Kidney (tissue), 14 donors: Measurements from ENCODE around the gene ZMYND8. TPM values are rescaled to one million over a fixed set of nuclear protein-coding genes. Genes with fewer than 3 reads are reported as not detected.
A peak's percentile ranks its signal among the peaks of the same experiment; 100 is the strongest.
"Not testable (repeated sequence)": the region's sequence is repeated elsewhere in the genome, so short reads cannot be mapped to it uniquely, and the experiment has no call there.

Experiments
- DNase-seq, 5 donors: peaks; one replicate each; pipeline ENCODE4 v3.0.0-alpha.2; 2013 to 2020
- FAIRE-seq: peaks from 2 replicates; lab custom pipeline; 2012; peaks lifted over from hg19 to GRCh38; lab: Jason Lieb, UNC
- H3K27ac ChIP-seq, 2 donors: one replicate each; pipeline ENCODE4 v1.7.0; 2013; ENCODE audit warnings: low read depth in 2 of 2, low read length in 2 of 2, inconsistent platforms in 1 of 2
- H3K27me3 ChIP-seq: one replicate; pipeline ENCODE4 v1.7.1; 2013; ENCODE audit warnings: low read length, inconsistent platforms; ENCODE audit not compliant: control insufficient read depth, insufficient read depth
- H3K36me3 ChIP-seq, 3 donors: one replicate each; pipeline versions ENCODE4 v1.7.0 to v1.7.1; 2013; ENCODE audit warnings: low read length in 3 of 3, control low read depth in 1 of 3, inconsistent platforms in 1 of 3; ENCODE audit not compliant: insufficient read depth in 3 of 3, control insufficient read depth in 2 of 3
- H3K4me1 ChIP-seq, 3 donors: one replicate each; pipeline versions ENCODE4 v1.7.0 to v1.7.1; 2013; ENCODE audit warnings: low read length in 3 of 3, inconsistent platforms in 1 of 3, low read depth in 1 of 3; ENCODE audit not compliant: control insufficient read depth in 2 of 3, insufficient read depth in 2 of 3
- H3K4me3 ChIP-seq, 3 donors: one replicate each; pipeline versions ENCODE4 v1.7.0 to v1.8.1; 2013; ENCODE audit warnings: low read length in 3 of 3, control low read depth in 1 of 3, inconsistent platforms in 1 of 3
- H3K9ac ChIP-seq, 3 donors: one replicate each; pipeline versions ENCODE4 v1.7.0 to v1.7.1; 2013; ENCODE audit warnings: low read length in 3 of 3, control low read depth in 1 of 3, inconsistent platforms in 1 of 3
- H3K9me3 ChIP-seq, 3 donors: one replicate each; pipeline versions ENCODE4 v1.7.0 to v1.7.1; 2013; ENCODE audit warnings: low read length in 3 of 3, control low read depth in 1 of 3, inconsistent platforms in 1 of 3; ENCODE audit not compliant: control insufficient read depth in 2 of 3, insufficient read depth in 1 of 3
- intact Hi-C: fragments of 100-400 bp; cut with DNase I; formaldehyde crosslinking; loops from one replicate; pipeline ENCODE4 v1.11.1; 2022
- polyA plus RNA-seq: library from polyadenylated mRNA; stranded (reverse); fragments of 350-450 nt; fragmentation: Illumina TruSeq; extraction: RNeasy Lipid Tissue Mini Kit (QIAGEN cat#74804); gene quantifications from one replicate; pipeline ENCODE4 v1.2.3, GENCODE V29; 2014; ENCODE audit warnings: low read depth, low replicate concordance; ENCODE audit not compliant: insufficient read depth
- total RNA-seq: library from RNA; stranded (reverse); fragmentation: NEBNext Ultra II Directional; extraction: Animal tissue kit (Norgen Biotek cat#: 25700); gene quantifications from one replicate; pipeline ENCODE4 v1.2.1, GENCODE V29; 2021
- TF ChIP-seq, protein P1 (sequence below): IDR thresholded peaks from 3 replicates; pipeline ENCODE4 v1.5.1; 2012; ENCODE audit warnings: mild to moderate bottlenecking, moderate library complexity, borderline replicate concordance; ENCODE audit not compliant: insufficient read depth; ENCODE audit errors: extremely low read depth
- donor health status: control.
- donor health status: control.
- donor health status: control.
- donor health status: control.
- donor health status: control.
- donor health status: DM: yes; HTN: yes; CAD: no.
- donor health status: Normal renal cell carcinoma (clear cell type).

The ZMYND8 gene
- total and polyA plus RNA-seq, 2 donors from 2014 or later = 10.5 to 37.5 TPM

DNA sequence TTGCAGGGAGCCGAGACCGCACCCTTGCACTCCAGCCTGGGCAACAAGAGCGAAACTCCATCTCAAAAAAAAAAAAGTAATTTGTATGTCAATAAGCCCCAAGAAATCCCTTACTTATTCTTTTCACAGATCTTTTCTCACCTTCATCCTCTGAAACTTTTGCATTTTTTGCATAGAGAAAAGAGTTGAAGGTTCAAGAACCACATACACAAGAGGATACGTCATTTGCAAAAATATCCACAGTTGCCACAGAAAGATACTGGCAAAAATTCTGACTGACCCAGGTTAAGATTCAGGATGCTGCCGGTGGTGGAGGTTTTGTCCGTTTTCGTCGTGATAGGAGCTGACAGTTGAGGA, 94.5 kb downstream of the ZMYND8 start:
- Histone ChIP-seq H3K27me3 (no peaks in the 10 kb centered on the region), H3K9ac (no peak overlapping the region), H3K4me1 (peaks cover 0 to 10% (median 6%) of the 10 kb centered on the region in 3 donors), H3K36me3 (peaks cover 4 to 24% (median 7%) of the 10 kb centered on the region in 3 donors), H3K9me3 (no peaks in the 10 kb centered on the region), H3K4me3 (no peak overlapping the region), H3K27ac (no peak overlapping the region)
- no peak for DNase-seq
- FAIRE-seq = no peak
- TF ChIP-seq, protein P1, sequence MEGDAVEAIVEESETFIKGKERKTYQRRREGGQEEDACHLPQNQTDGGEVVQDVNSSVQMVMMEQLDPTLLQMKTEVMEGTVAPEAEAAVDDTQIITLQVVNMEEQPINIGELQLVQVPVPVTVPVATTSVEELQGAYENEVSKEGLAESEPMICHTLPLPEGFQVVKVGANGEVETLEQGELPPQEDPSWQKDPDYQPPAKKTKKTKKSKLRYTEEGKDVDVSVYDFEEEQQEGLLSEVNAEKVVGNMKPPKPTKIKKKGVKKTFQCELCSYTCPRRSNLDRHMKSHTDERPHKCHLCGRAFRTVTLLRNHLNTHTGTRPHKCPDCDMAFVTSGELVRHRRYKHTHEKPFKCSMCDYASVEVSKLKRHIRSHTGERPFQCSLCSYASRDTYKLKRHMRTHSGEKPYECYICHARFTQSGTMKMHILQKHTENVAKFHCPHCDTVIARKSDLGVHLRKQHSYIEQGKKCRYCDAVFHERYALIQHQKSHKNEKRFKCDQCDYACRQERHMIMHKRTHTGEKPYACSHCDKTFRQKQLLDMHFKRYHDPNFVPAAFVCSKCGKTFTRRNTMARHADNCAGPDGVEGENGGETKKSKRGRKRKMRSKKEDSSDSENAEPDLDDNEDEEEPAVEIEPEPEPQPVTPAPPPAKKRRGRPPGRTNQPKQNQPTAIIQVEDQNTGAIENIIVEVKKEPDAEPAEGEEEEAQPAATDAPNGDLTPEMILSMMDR = no peak
- intact Hi-C loops = no loop called here

- H3K27ac ChIP-seq, H3K9ac ChIP-seq, H3K4me3 ChIP-seq, H3K9me3 ChIP-seq, DNase-seq, H3K27me3 ChIP-seq, intact Hi-C loops, FAIRE-seq: not testable (repeated sequence)
- Histone ChIP-seq H3K4me1 (peaks cover 0 to 10% (median 6%) of the 10 kb centered on the region in 3 donors), H3K36me3 (peaks cover 4 to 24% (median 7%) of the 10 kb centered on the region in 3 donors)
These were observed 95.2 kb downstream of the ZMYND8 start for GRCh38 chr20:47261161-47261774.

DNA sequence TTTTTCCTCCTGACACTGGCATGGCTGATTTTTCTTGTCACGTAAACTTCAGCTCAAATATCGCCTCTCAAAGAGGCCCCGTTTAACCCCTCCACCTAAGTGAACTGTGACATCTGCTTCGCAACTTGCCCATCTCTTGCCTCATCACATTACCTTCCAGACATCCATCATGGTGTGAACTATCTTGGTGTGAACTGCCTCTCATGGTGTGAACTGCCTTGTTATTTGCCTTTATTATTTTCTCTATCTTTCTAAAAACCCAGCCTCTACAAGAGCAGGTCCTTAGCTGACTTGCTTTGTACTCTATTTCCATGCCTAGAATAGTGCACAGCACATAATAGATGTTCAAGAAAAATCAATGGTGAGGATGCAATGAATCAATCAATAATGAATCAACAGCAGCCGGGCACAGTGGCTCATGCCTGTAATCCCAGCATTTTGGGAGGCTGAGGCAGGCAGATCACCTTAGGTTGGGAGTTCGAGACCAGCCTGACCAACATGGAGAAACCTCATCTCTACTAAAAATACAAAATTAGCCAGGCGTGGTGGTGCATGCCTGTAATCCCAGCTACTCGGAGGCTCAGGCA, 95.9 kb downstream of the ZMYND8 start:
- DNase-seq, H3K4me3 ChIP-seq, H3K27ac ChIP-seq, FAIRE-seq, intact Hi-C loops, H3K27me3 ChIP-seq, H3K9ac ChIP-seq, H3K9me3 ChIP-seq: not testable (repeated sequence)
- peaks cover 0 to 10% (median 6%) of the 10 kb centered on the region in 3 donors for H3K4me1 ChIP-seq
- peaks cover 4 to 24% (median 7%) of the 10 kb centered on the region in 3 donors for H3K36me3 ChIP-seq

DNA sequence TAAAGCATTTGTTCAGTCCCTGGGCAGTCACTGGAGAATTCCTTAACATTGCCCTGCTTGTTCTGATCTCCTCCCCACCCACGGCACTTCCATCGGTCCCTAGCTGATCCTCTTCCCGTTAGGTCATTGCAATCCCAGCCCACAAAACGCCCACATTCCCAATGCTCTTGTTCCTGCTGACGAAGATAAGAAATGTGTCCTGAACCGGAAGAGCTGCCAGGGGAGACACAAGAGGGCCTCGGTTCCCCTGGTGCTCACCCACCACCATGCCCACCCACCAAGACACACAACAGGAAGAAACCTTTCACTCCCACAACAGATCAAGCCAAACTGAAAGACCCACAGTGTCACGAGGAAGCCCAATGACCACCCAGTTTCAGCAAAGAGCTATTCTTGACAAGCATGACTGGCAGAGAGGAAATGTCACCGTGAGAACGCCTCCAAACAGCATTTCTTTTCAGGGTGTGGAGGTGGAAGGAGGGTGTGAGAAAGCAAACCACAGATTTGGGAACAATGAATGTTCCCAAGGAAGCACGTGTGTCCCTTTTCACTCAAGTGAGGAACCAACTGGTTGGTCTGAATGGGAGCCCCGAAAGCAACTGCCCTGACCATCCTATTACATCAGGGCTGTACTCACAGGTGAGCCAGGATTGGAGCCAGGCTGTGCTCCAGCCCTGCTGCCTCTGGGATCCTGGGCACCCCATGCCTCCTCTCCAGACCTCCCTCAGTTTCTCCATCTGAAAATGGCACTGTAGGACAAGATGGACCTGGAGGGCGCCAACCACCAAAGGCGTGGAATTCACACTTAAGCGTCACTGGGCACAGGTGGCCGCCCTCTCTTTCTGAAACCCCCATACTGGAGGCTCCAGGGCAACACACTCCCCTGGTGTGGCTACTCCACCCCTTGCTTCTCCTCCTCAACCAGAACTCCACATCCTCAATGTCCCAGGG, 97.5 kb downstream of the ZMYND8 start:
- intact Hi-C loops = no loop called here
- H3K9ac ChIP-seq = no peak overlapping the region

More for the DNA sequence above, 97.5 kb downstream of the ZMYND8 start:
- FAIRE-seq = no peak
- TF ChIP-seq, protein P1 = no peak
- Histone ChIP-seq H3K4me1 (peaks cover 0 to 10% (median 6%) of the 10 kb centered on the region in 3 donors), H3K9me3 (no peaks in the 10 kb centered on the region), H3K4me3 (no peak overlapping the region), H3K27ac (peak overlapping the region; percentile 23 to 65), H3K36me3 (peaks cover 4 to 24% (median 7%) of the 10 kb centered on the region in 3 donors), H3K27me3 (no peaks in the 10 kb centered on the region)
- DNase-seq = peak in 3 of 5 donors; percentile 44 to 79 (median 46)
